Measurements from ENCODE around the gene CBLL2. TPM values are rescaled to one million over a fixed set of nuclear protein-coding genes. Genes with fewer than 3 reads are reported as not detected.

The CBLL2 gene
- total and polyA plus RNA-seq, 7 donors, result not detected

DNA sequence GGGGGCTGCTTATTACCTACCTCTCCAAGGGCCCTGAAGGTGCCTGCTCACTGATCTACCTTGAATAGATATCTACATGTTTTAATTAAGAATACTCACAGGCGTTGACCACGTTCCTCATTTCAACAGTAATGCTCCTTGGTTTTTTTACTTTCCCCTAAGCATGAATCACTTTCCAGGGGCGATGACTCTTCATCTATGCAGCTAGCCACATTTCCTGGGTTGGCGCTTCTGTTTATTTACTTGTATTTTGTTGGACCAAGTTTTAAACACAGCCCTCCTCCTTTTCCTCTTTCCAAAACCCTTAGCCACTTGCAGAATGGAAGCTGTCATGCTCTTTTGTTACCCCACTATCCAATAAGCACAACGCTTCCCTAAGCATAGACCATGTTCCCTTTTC lies 50.8 kb downstream of the CBLL2 start:
- no peak for DNase-seq
- TF ChIP-seq EP300 (IDR thresholded peaks at IDR 0.05) (no peak), POLR2AphosphoS5 (IDR thresholded peaks at IDR 0.05) (no peak), POLR2A (IDR thresholded peaks at IDR 0.05) (no peak), CTCF (IDR thresholded peaks at IDR 0.05) (no peak)
- intact Hi-C loops (cut with DNase I), result no loop called here
- no peaks in the 10 kb centered on the region for H3K36me3 ChIP-seq
- H3K27ac ChIP-seq, result no peak overlapping the region
- H3K4me3 ChIP-seq, result no peak overlapping the region
- no peaks in the 10 kb centered on the region for H3K27me3 ChIP-seq
- H3K9me3 ChIP-seq, result no peaks in the 10 kb centered on the region
- peaks cover 0 to 6% (median 0%) of the 10 kb centered on the region in 4 donors for H3K4me1 ChIP-seq
- WGBS, 2 donors, result 72 to 79% methylated on average over 5 of the region's 5 CpGs

Other genes starting within 250 kb of the CBLL2 start
- gene PHEX, start 240.6 kb upstream of the CBLL2 start, total RNA-seq, result under 1 TPM; 0.16 to 0.83 (median 0.76) TPM
- gene PHEX, start 240.6 kb upstream of the CBLL2 start, polyA plus RNA-seq, result under 1 TPM in 1 of 3 donors, not detected in 2; 0.17 TPM

Measured in sigmoid colon (tissue), 7 donors.